Measurements from ENCODE around the gene CHML.
A peak's percentile ranks its signal among the peaks of the same experiment; 100 is the strongest.

The CHML gene

GRCh38 chr1:241610056-241610815 lies 29.9 kb downstream of the CHML start:
- H3K4me3 ChIP-seq (ENCODE audit: low read depth, low read length): no peak overlapping the region
- H3K27ac ChIP-seq: no peak overlapping the region
- DNase-seq: no peak

GRCh38 chr1:241608379-241609033 lies 31.7 kb downstream of the CHML start:
- Histone ChIP-seq H3K4me3 (ENCODE audit: low read depth, low read length) (no peak overlapping the region), H3K27me3 (ENCODE audit: insufficient read depth, low read depth, severe bottlenecking) (peaks cover 6% of the 10 kb centered on the region), H3K27ac (no peak overlapping the region), H3K36me3 (no peaks in the 10 kb centered on the region), H3K9me3 (ENCODE audit: severe bottlenecking) (no peaks in the 10 kb centered on the region)
- no peak for TF ChIP-seq CTCF (IDR thresholded peaks at IDR 0.05; ENCODE audit: low read depth, low read length)
- DNase-seq: no peak

More at GRCh38 chr1:241610056-241610815, 29.9 kb downstream of the CHML start:
- no peak for TF ChIP-seq CTCF (IDR thresholded peaks at IDR 0.05; ENCODE audit: low read depth, low read length)
- Histone ChIP-seq H3K27me3 (ENCODE audit: insufficient read depth, low read depth, severe bottlenecking) (peaks cover 6% of the 10 kb centered on the region), H3K9me3 (ENCODE audit: severe bottlenecking) (no peaks in the 10 kb centered on the region), H3K36me3 (no peaks in the 10 kb centered on the region)

DNA sequence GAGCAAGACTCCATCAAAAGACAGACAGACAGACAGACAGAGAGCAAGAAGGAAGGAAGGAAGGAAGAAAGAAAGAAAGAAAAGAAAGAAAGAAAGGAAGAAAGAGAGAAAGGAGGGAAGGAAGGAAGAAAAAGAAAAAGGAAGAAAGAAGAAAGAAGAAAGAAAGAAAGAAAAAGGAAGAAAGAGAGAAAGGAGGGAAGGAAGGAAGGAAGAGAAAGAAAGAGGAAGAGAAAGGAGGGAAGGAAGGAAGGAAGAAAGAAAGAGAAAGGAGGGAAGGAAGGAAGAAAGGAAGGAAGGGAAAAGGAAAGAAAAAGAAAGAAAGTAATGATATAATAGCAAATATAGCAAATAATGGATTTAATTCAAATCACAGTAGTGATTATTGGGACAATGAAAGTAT lies 32.7 kb downstream of the CHML start:
- Histone ChIP-seq H3K27ac (no peak overlapping the region), H3K4me3 (ENCODE audit: low read depth, low read length) (no peak overlapping the region)

GRCh38 chr1:241606544-241606943 lies 33.6 kb downstream of the CHML start:
- H3K27me3 ChIP-seq (ENCODE audit: insufficient read depth, low read depth, severe bottlenecking): peaks cover 6% of the 10 kb centered on the region
- H3K4me3 ChIP-seq (ENCODE audit: low read depth, low read length): no peak overlapping the region
- TF ChIP-seq CTCF (IDR thresholded peaks at IDR 0.05; ENCODE audit: low read depth, low read length): no peak
- H3K36me3 ChIP-seq: no peaks in the 10 kb centered on the region
- no peak overlapping the region for H3K27ac ChIP-seq
- H3K9me3 ChIP-seq (ENCODE audit: severe bottlenecking): no peaks in the 10 kb centered on the region
- no peak for DNase-seq

More for the DNA sequence above, 32.7 kb downstream of the CHML start:
- Histone ChIP-seq H3K9me3 (ENCODE audit: severe bottlenecking) (no peaks in the 10 kb centered on the region), H3K27me3 (ENCODE audit: insufficient read depth, low read depth, severe bottlenecking) (peaks cover 6% of the 10 kb centered on the region), H3K36me3 (no peaks in the 10 kb centered on the region)
- no peak for DNase-seq
- TF ChIP-seq CTCF (IDR thresholded peaks at IDR 0.05; ENCODE audit: low read depth, low read length): no peak

DNA sequence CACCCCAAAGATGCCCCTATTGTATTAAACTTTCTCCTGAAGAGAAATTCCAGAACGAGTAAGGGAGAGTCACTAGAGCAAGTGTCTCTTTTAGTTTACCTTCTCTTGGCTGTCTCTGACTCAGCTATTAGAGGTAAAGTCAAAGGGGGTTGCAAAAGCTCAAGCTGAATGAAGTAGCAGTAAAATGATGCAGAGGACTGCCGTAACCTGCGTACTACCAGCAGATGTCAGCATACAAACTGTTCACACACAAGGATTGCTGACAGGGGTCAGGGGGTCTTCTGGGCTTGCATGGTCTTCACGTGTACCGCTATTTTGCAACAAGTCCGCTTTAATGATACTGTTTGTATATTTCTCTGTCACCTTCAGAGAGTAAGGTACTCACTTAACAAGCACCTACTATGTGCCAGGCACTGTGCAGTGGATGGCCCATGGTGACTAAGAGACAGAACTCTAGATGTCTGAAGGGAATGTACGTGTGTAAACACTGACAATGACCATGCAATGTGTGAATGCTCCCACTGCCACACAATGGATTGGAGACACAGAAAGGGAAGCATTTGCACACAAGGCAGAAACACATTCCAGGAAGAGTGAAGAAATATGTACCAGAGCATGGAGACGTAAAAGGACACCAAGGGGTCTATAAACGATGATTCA lies 34.9 kb downstream of the CHML start:
- no peaks in the 10 kb centered on the region for H3K9me3 ChIP-seq (ENCODE audit: severe bottlenecking)
- TF ChIP-seq CTCF (IDR thresholded peaks at IDR 0.05; ENCODE audit: low read depth, low read length): peak; percentile 75
- H3K27me3 ChIP-seq (ENCODE audit: insufficient read depth, low read depth, severe bottlenecking): peaks cover 10% of the 10 kb centered on the region
- H3K36me3 ChIP-seq: no peaks in the 10 kb centered on the region
- H3K4me3 ChIP-seq (ENCODE audit: low read depth, low read length): no peak overlapping the region
- H3K27ac ChIP-seq: no peak overlapping the region
- DNase-seq: peak; percentile 31

Data from WERI-Rb-1 (cell line).